CD14-positive monocyte (primary cell): Measurements from ENCODE around the gene DTL. TPM values are rescaled to one million over a fixed set of nuclear protein-coding genes. Genes with fewer than 3 reads are reported as not detected.

ENCODE experiments used
- DNase-seq, 3 donors: peaks; one replicate each; pipeline ENCODE4 v3.0.0-alpha.2; 2011 to 2022
- H2AFZ ChIP-seq: 2 replicates; pipeline ENCODE4 v1.6.0; 2012; ENCODE audit warnings: mild to moderate bottlenecking, low read depth, low read length, inconsistent platforms; ENCODE audit not compliant: insufficient read depth, poor library complexity, severe bottlenecking
- H3K27ac ChIP-seq, 2 donors: 1 replicate in 1 of 2; 2 replicates in 1 of 2; pipeline ENCODE4 v1.5.1; 2012 to 2013; ENCODE audit warnings: low read length in 2 of 2, control low read depth in 1 of 2, inconsistent platforms in 1 of 2, low read depth in 1 of 2, mild to moderate bottlenecking in 1 of 2
- H3K27me3 ChIP-seq, 2 donors: one replicate each; pipeline versions ENCODE4 v1.6.0 to v1.6.1; 2011 to 2013; ENCODE audit warnings: low read length in 2 of 2; ENCODE audit not compliant: control insufficient read depth in 2 of 2, insufficient read depth in 2 of 2
- H3K36me3 ChIP-seq, 2 donors: replicated peaks in 1 of 2; 1 replicate in 1 of 2; 2 replicates in 1 of 2; pipeline versions ENCODE4 v1.5.1 to v1.6.1; 2012 to 2013; ENCODE audit warnings: low read length in 2 of 2, control low read depth in 1 of 2, inconsistent platforms in 1 of 2, mild to moderate bottlenecking in 1 of 2; ENCODE audit not compliant: insufficient read depth in 2 of 2, control insufficient read depth in 1 of 2
- H3K4me1 ChIP-seq, 2 donors: 1 replicate in 1 of 2; 2 replicates in 1 of 2; pipeline versions ENCODE4 v1.5.1 to v1.6.1; 2012 to 2013; ENCODE audit warnings: low read length in 2 of 2, control low read depth in 1 of 2, inconsistent platforms in 1 of 2, mild to moderate bottlenecking in 1 of 2, moderate library complexity in 1 of 2; ENCODE audit not compliant: insufficient read depth in 2 of 2, control insufficient read depth in 1 of 2
- H3K4me2 ChIP-seq: replicated peaks from 2 replicates; pipeline ENCODE3; 2012; ENCODE audit warnings: low read length, moderate library complexity, mild to moderate bottlenecking; ENCODE audit not compliant: poor library complexity, severe bottlenecking; ENCODE audit errors: extremely low read depth
- H3K4me3 ChIP-seq, 3 experiments: fragments of 200-600 bp in 1 of 3; sonication (generic) in 1 of 3; replicated peaks in 1 of 3; 1 replicate in 2 of 3; 2 replicates in 1 of 3; pipeline ENCODE4 v1.5.1; 2011 to 2013; ENCODE audit warnings: low read length in 3 of 3, mild to moderate bottlenecking in 3 of 3, control low read depth in 2 of 3, low read depth in 2 of 3, inconsistent platforms in 1 of 3, moderate library complexity in 1 of 3
- H3K79me2 ChIP-seq: 2 replicates; pipeline ENCODE4 v1.6.0; 2012; ENCODE audit warnings: mild to moderate bottlenecking, control low read depth, inconsistent platforms, low read length, moderate library complexity; ENCODE audit not compliant: insufficient read depth
- H3K9ac ChIP-seq: 2 replicates; pipeline ENCODE4 v1.6.0; 2017; ENCODE audit warnings: low read length, mild to moderate bottlenecking; ENCODE audit not compliant: insufficient read depth, poor library complexity, severe bottlenecking
- H3K9me3 ChIP-seq, 2 donors: replicated peaks in 1 of 2; 1 replicate in 1 of 2; 2 replicates in 1 of 2; pipeline versions ENCODE4 v1.5.1 to v1.6.1; 2012 to 2013; ENCODE audit warnings: low read length in 2 of 2, control low read depth in 1 of 2; ENCODE audit not compliant: control insufficient read depth in 1 of 2, insufficient read depth in 1 of 2
- H4K20me1 ChIP-seq: 2 replicates; pipeline ENCODE4 v1.6.0; 2012; ENCODE audit warnings: mild to moderate bottlenecking, low read length, control low read depth, moderate library complexity; ENCODE audit not compliant: insufficient read depth
- H3K27ac Mint-ChIP-seq, 7 donors: one replicate each; pipeline ENCODE4 v1.8.0; 2020; ENCODE audit warnings: mild to moderate bottlenecking in 7 of 7, mixed read lengths in 7 of 7, moderate library complexity in 6 of 7, inconsistent platforms in 2 of 7
- H3K27me3 Mint-ChIP-seq, 3 donors: one replicate each; pipeline ENCODE4 v1.8.0; 2021 to 2022; ENCODE audit warnings: low read depth in 3 of 3, mild to moderate bottlenecking in 3 of 3, mixed read lengths in 3 of 3, moderate library complexity in 3 of 3, inconsistent platforms in 1 of 3
- H3K36me3 Mint-ChIP-seq, 2 donors: one replicate each; pipeline ENCODE4 v1.8.0; 2020; ENCODE audit warnings: mixed read lengths in 2 of 2, inconsistent platforms in 1 of 2, mild to moderate bottlenecking in 1 of 2
- H3K4me1 Mint-ChIP-seq: one replicate; pipeline ENCODE4 v1.8.0; 2020; ENCODE audit warnings: mild to moderate bottlenecking, mixed read lengths
- H3K4me3 Mint-ChIP-seq, 2 donors: one replicate each; pipeline ENCODE4 v1.8.0; 2020; ENCODE audit warnings: mild to moderate bottlenecking in 2 of 2, mixed read lengths in 2 of 2, moderate library complexity in 1 of 2
- H3K9me3 Mint-ChIP-seq, 7 donors: one replicate each; pipeline ENCODE4 v1.8.0; 2020 to 2022; ENCODE audit warnings: mixed read lengths in 7 of 7, mild to moderate bottlenecking in 6 of 7, moderate library complexity in 6 of 7, inconsistent platforms in 2 of 7
- CTCF ChIP-seq: fragments of 200-600 bp; IDR thresholded peaks from one replicate; pipeline ENCODE4 v1.8.0; 2022; ENCODE audit warnings: antibody characterized with exemption, mild to moderate bottlenecking
- WGBS: methylation state at CpG from one replicate; pipeline ENCODE4 v1.1.5; 2013; ENCODE audit warnings: missing lambda C conversion rate; ENCODE audit not compliant: insufficient coverage; 5-methylcytosine and 5-hydroxymethylcytosine counted together
- intact Hi-C, 2 donors: fragments of 100-400 bp; cut with micrococcal nuclease; formaldehyde crosslinking; loops; one replicate each; pipeline versions ENCODE4 v1.15.0 to v1.15.1; 2023
- polyA plus RNA-seq, 3 donors: library from polyadenylated mRNA; depleted of rRNA in 1 of 3; unstranded in 2 of 3; stranded (reverse) in 1 of 3; fragments of 300-500 nt in 2 of 3; fragments of >200 nt in 1 of 3; fragmentation: Illumina TruSeq in 2 of 3; gene quantifications; 1 replicate in 2 of 3; 2 replicates in 1 of 3; pipeline ENCODE4 v1.2.3, GENCODE V29; 2012 to 2021

The DTL gene
- polyA plus RNA-seq, 3 donors, result not detected

DNA sequence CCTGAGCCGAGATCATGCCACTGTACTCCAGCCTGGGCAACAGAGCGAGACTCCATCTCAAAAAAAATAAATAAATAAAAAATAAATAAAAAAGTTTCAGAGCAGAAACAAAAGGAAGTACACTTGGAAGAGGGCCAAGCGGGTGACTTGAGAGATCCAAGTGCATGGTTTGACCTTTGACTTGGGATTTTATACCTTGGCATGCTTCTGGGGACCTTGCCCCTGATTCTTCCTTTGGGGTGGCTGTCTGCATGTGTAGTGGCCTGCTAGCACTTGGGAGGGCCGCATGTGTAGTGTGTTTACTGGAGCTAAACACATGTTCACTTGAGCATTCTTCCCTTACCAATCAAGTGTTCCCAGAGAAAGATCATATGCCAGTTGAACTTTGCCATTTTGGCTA is 114.0 kb downstream of the DTL start:
- Mint-ChIP-seq H3K36me3 (no peaks in the 10 kb centered on the region), H3K27me3 (peaks cover 0 to 3% (median 0%) of the 10 kb centered on the region in 3 donors), H3K4me1 (peaks cover 17% of the 10 kb centered on the region), H3K4me3 (no peak overlapping the region), H3K27ac (no peak overlapping the region), H3K9me3 (peaks cover 0 to 5% (median 0%) of the 10 kb centered on the region in 7 donors)
- intact Hi-C loops, result no loop called here
- no peaks in the 10 kb centered on the region for H3K79me2 ChIP-seq
- WGBS, result 80% methylated on average over 1 of the region's 4 CpGs
- H2AFZ ChIP-seq, result no peak overlapping the region
- no peak for TF ChIP-seq CTCF
- no peak for DNase-seq
- H3K27me3 ChIP-seq, result no peaks in the 10 kb centered on the region
- no peak overlapping the region for H3K4me3 ChIP-seq
- peaks cover 11 to 20% of the 10 kb centered on the region in 2 donors for H3K4me1 ChIP-seq
- H4K20me1 ChIP-seq, result no peaks in the 10 kb centered on the region
- no peaks in the 10 kb centered on the region for H3K36me3 ChIP-seq
- no peak overlapping the region for H3K9ac ChIP-seq
- no peak overlapping the region for H3K4me2 ChIP-seq
- H3K27ac ChIP-seq, result no peak overlapping the region
- no peaks in the 10 kb centered on the region for H3K9me3 ChIP-seq

GRCh38 chr1:212152308-212152693 is 116.8 kb downstream of the DTL start:
- peaks cover 0 to 5% (median 0%) of the 10 kb centered on the region in 7 donors for H3K9me3 Mint-ChIP-seq
- no peaks in the 10 kb centered on the region for H3K9me3 ChIP-seq
- H3K27ac Mint-ChIP-seq, result peak overlapping the region in 2 of 7 donors; percentile 37 to 57
- peak overlapping the region; percentile 47 for H2AFZ ChIP-seq
- H4K20me1 ChIP-seq, result no peaks in the 10 kb centered on the region
- no peak for TF ChIP-seq CTCF
- WGBS, result 0% methylated on average over 2 of the region's 2 CpGs
- no peaks in the 10 kb centered on the region for H3K36me3 ChIP-seq
- intact Hi-C loops, result no loop called here
- H3K4me2 ChIP-seq, result no peak overlapping the region
- no peak overlapping the region for H3K27ac ChIP-seq
- peak in 1 of 3 donors; percentile 12 for DNase-seq
- peaks cover 17% of the 10 kb centered on the region for H3K4me1 Mint-ChIP-seq
- no peaks in the 10 kb centered on the region for H3K36me3 Mint-ChIP-seq
- no peaks in the 10 kb centered on the region for H3K79me2 ChIP-seq
- H3K4me3 ChIP-seq, result no peak overlapping the region
- peak overlapping the region in 1 of 2 donors; percentile 54 for H3K4me3 Mint-ChIP-seq
- H3K27me3 Mint-ChIP-seq, result peaks cover 0 to 3% (median 0%) of the 10 kb centered on the region in 3 donors
- peaks cover 11 to 20% of the 10 kb centered on the region in 2 donors for H3K4me1 ChIP-seq
- no peaks in the 10 kb centered on the region for H3K27me3 ChIP-seq
- H3K9ac ChIP-seq, result no peak overlapping the region
